Subcutaneous abdominal adipose tissue (tissue), 5 donors: ENCODE measurements around the gene AP3S2.

ENCODE experiments used
- H3K27ac ChIP-seq: one replicate; pipeline ENCODE4 v1.7.0; 2013; ENCODE audit warnings: low read depth, mild to moderate bottlenecking, inconsistent platforms, low read length, moderate library complexity
- H3K27me3 ChIP-seq, 5 donors: one replicate each; pipeline ENCODE4 v1.7.0; 2013; ENCODE audit warnings: low read length in 5 of 5, inconsistent platforms in 1 of 5; ENCODE audit not compliant: control insufficient read depth in 5 of 5, insufficient read depth in 4 of 5
- H3K36me3 ChIP-seq, 5 donors: one replicate each; pipeline ENCODE4 v1.7.0; 2013; ENCODE audit warnings: low read length in 5 of 5; ENCODE audit not compliant: control insufficient read depth in 5 of 5, insufficient read depth in 5 of 5
- H3K4me1 ChIP-seq, 5 donors: one replicate each; pipeline ENCODE4 v1.7.0; 2013; ENCODE audit warnings: low read length in 5 of 5, mild to moderate bottlenecking in 3 of 5, moderate library complexity in 1 of 5; ENCODE audit not compliant: control insufficient read depth in 5 of 5, insufficient read depth in 5 of 5
- H3K4me3 ChIP-seq, 5 donors: one replicate each; pipeline ENCODE4 v1.7.0; 2013; ENCODE audit warnings: low read length in 5 of 5, low read depth in 1 of 5
- H3K9ac ChIP-seq, 5 donors: one replicate each; pipeline ENCODE4 v1.7.0; 2013; ENCODE audit warnings: low read length in 5 of 5, mild to moderate bottlenecking in 4 of 5, moderate library complexity in 3 of 5
- H3K9me3 ChIP-seq, 5 donors: one replicate each; pipeline ENCODE4 v1.7.0; 2013; ENCODE audit warnings: low read length in 5 of 5; ENCODE audit not compliant: control insufficient read depth in 5 of 5
- donor health status: healthy.
- donor health status: healthy.
- donor health status: healthy.
- donor health status: healthy.
- donor health status: healthy.

The AP3S2 gene

GRCh38 chr15:89812011-89812846, 81.6 kb downstream of the AP3S2 start:
- Histone ChIP-seq H3K27ac (no peak overlapping the region), H3K9me3 (peaks cover 0 to 4% (median 0%) of the 10 kb centered on the region in 5 donors), H3K4me3 (peak overlapping the region in 3 of 5 donors; percentile 22 to 64 (median 23)), H3K9ac (peak overlapping the region in 2 of 5 donors; percentile 6 to 23), H3K36me3 (no peaks in the 10 kb centered on the region), H3K4me1 (peaks cover 3 to 33% (median 25%) of the 10 kb centered on the region in 5 donors), H3K27me3 (peaks cover 3 to 24% (median 11%) of the 10 kb centered on the region in 5 donors)

GRCh38 chr15:89810837-89811236, 83.0 kb downstream of the AP3S2 start:
- no peak overlapping the region for H3K27ac ChIP-seq
- H3K9me3 ChIP-seq = peaks cover 0 to 3% (median 0%) of the 10 kb centered on the region in 5 donors
- no peak overlapping the region for H3K9ac ChIP-seq
- peaks cover 0 to 7% (median 3%) of the 10 kb centered on the region in 5 donors for H3K36me3 ChIP-seq
- peaks cover 3 to 22% (median 11%) of the 10 kb centered on the region in 5 donors for H3K27me3 ChIP-seq
- peaks cover 3 to 33% (median 25%) of the 10 kb centered on the region in 5 donors for H3K4me1 ChIP-seq
- H3K4me3 ChIP-seq = no peak overlapping the region

GRCh38 chr15:89809787-89810148, 84.0 kb downstream of the AP3S2 start:
- Histone ChIP-seq H3K27ac (no peak overlapping the region), H3K4me1 (peaks cover 3 to 27% (median 20%) of the 10 kb centered on the region in 5 donors)

GRCh38 chr15:89809093-89809786, 84.6 kb downstream of the AP3S2 start:
- no peak overlapping the region for H3K4me3 ChIP-seq
- peaks cover 3 to 23% (median 16%) of the 10 kb centered on the region in 5 donors for H3K4me1 ChIP-seq
- peaks cover 0 to 10% (median 4%) of the 10 kb centered on the region in 5 donors for H3K27me3 ChIP-seq
- peaks cover 0 to 20% (median 9%) of the 10 kb centered on the region in 5 donors for H3K36me3 ChIP-seq
- no peak overlapping the region for H3K9ac ChIP-seq
- no peak overlapping the region for H3K27ac ChIP-seq
- no peaks in the 10 kb centered on the region for H3K9me3 ChIP-seq

More at GRCh38 chr15:89809787-89810148, 84.0 kb downstream of the AP3S2 start:
- H3K27me3 ChIP-seq = peaks cover 0 to 12% (median 5%) of the 10 kb centered on the region in 5 donors
- H3K4me3 ChIP-seq = no peak overlapping the region
- peaks cover 0 to 15% (median 4%) of the 10 kb centered on the region in 5 donors for H3K36me3 ChIP-seq
- H3K9ac ChIP-seq = no peak overlapping the region
- H3K9me3 ChIP-seq = no peaks in the 10 kb centered on the region

- Histone ChIP-seq H3K4me1 (peaks cover 3 to 16% (median 11%) of the 10 kb centered on the region in 5 donors), H3K9ac (no peak overlapping the region), H3K27me3 (peaks cover 0 to 2% (median 0%) of the 10 kb centered on the region in 5 donors), H3K9me3 (no peaks in the 10 kb centered on the region), H3K27ac (no peak overlapping the region), H3K4me3 (no peak overlapping the region), H3K36me3 (peaks cover 0 to 29% (median 10%) of the 10 kb centered on the region in 5 donors)
Observed at GRCh38 chr15:89808160-89808870, 85.5 kb downstream of the AP3S2 start.

GRCh38 chr15:89807689-89808088, 86.1 kb downstream of the AP3S2 start:
- Histone ChIP-seq H3K4me3 (no peak overlapping the region), H3K9me3 (no peaks in the 10 kb centered on the region), H3K36me3 (peaks cover 0 to 36% (median 14%) of the 10 kb centered on the region in 5 donors), H3K27me3 (peaks cover 0 to 4% (median 0%) of the 10 kb centered on the region in 5 donors), H3K27ac (no peak overlapping the region), H3K4me1 (peaks cover 3 to 11% (median 9%) of the 10 kb centered on the region in 5 donors), H3K9ac (no peak overlapping the region)

GRCh38 chr15:89806559-89807550, 86.9 kb downstream of the AP3S2 start:
- Histone ChIP-seq H3K4me3 (no peak overlapping the region), H3K9ac (no peak overlapping the region), H3K36me3 (peaks cover 0 to 44% (median 16%) of the 10 kb centered on the region in 5 donors), H3K27ac (no peak overlapping the region), H3K27me3 (peaks cover 0 to 7% (median 0%) of the 10 kb centered on the region in 5 donors), H3K4me1 (peaks cover 0 to 5% (median under 1%) of the 10 kb centered on the region in 5 donors), H3K9me3 (no peaks in the 10 kb centered on the region)

GRCh38 chr15:89806210-89806558, 87.6 kb downstream of the AP3S2 start:
- no peak overlapping the region for H3K27ac ChIP-seq
- H3K9me3 ChIP-seq = no peaks in the 10 kb centered on the region
- no peak overlapping the region for H3K4me3 ChIP-seq
- H3K27me3 ChIP-seq = peaks cover 0 to 7% (median 0%) of the 10 kb centered on the region in 5 donors
- H3K36me3 ChIP-seq = peaks cover 0 to 49% (median 21%) of the 10 kb centered on the region in 5 donors
- peaks cover 0 to 4% (median 0%) of the 10 kb centered on the region in 5 donors for H3K4me1 ChIP-seq
- H3K9ac ChIP-seq = no peak overlapping the region
